CD14-positive monocyte (primary cell): ENCODE results near the gene PHLPP1. TPM values are rescaled to one million over a fixed set of nuclear protein-coding genes. Genes with fewer than 3 reads are reported as not detected.

Source experiments
- DNase-seq, 3 donors: peaks; one replicate each; pipeline ENCODE4 v3.0.0-alpha.2; 2011 to 2022
- H2AFZ ChIP-seq: 2 replicates; pipeline ENCODE4 v1.6.0; 2012; ENCODE audit warnings: mild to moderate bottlenecking, low read depth, low read length, inconsistent platforms; ENCODE audit not compliant: insufficient read depth, poor library complexity, severe bottlenecking
- H3K27ac ChIP-seq, 2 donors: 1 replicate in 1 of 2; 2 replicates in 1 of 2; pipeline ENCODE4 v1.5.1; 2012 to 2013; ENCODE audit warnings: low read length in 2 of 2, control low read depth in 1 of 2, inconsistent platforms in 1 of 2, low read depth in 1 of 2, mild to moderate bottlenecking in 1 of 2
- H3K27me3 ChIP-seq, 2 donors: one replicate each; pipeline versions ENCODE4 v1.6.0 to v1.6.1; 2011 to 2013; ENCODE audit warnings: low read length in 2 of 2; ENCODE audit not compliant: control insufficient read depth in 2 of 2, insufficient read depth in 2 of 2
- H3K36me3 ChIP-seq, 2 donors: replicated peaks in 1 of 2; 1 replicate in 1 of 2; 2 replicates in 1 of 2; pipeline versions ENCODE4 v1.5.1 to v1.6.1; 2012 to 2013; ENCODE audit warnings: low read length in 2 of 2, control low read depth in 1 of 2, inconsistent platforms in 1 of 2, mild to moderate bottlenecking in 1 of 2; ENCODE audit not compliant: insufficient read depth in 2 of 2, control insufficient read depth in 1 of 2
- H3K4me1 ChIP-seq, 2 donors: 1 replicate in 1 of 2; 2 replicates in 1 of 2; pipeline versions ENCODE4 v1.5.1 to v1.6.1; 2012 to 2013; ENCODE audit warnings: low read length in 2 of 2, control low read depth in 1 of 2, inconsistent platforms in 1 of 2, mild to moderate bottlenecking in 1 of 2, moderate library complexity in 1 of 2; ENCODE audit not compliant: insufficient read depth in 2 of 2, control insufficient read depth in 1 of 2
- H3K4me2 ChIP-seq: replicated peaks from 2 replicates; pipeline ENCODE3; 2012; ENCODE audit warnings: low read length, moderate library complexity, mild to moderate bottlenecking; ENCODE audit not compliant: poor library complexity, severe bottlenecking; ENCODE audit errors: extremely low read depth
- H3K4me3 ChIP-seq, 3 experiments: fragments of 200-600 bp in 1 of 3; sonication (generic) in 1 of 3; replicated peaks in 1 of 3; 1 replicate in 2 of 3; 2 replicates in 1 of 3; pipeline ENCODE4 v1.5.1; 2011 to 2013; ENCODE audit warnings: low read length in 3 of 3, mild to moderate bottlenecking in 3 of 3, control low read depth in 2 of 3, low read depth in 2 of 3, inconsistent platforms in 1 of 3, moderate library complexity in 1 of 3
- H3K79me2 ChIP-seq: 2 replicates; pipeline ENCODE4 v1.6.0; 2012; ENCODE audit warnings: mild to moderate bottlenecking, control low read depth, inconsistent platforms, low read length, moderate library complexity; ENCODE audit not compliant: insufficient read depth
- H3K9ac ChIP-seq: 2 replicates; pipeline ENCODE4 v1.6.0; 2017; ENCODE audit warnings: low read length, mild to moderate bottlenecking; ENCODE audit not compliant: insufficient read depth, poor library complexity, severe bottlenecking
- H3K9me3 ChIP-seq, 2 donors: replicated peaks in 1 of 2; 1 replicate in 1 of 2; 2 replicates in 1 of 2; pipeline versions ENCODE4 v1.5.1 to v1.6.1; 2012 to 2013; ENCODE audit warnings: low read length in 2 of 2, control low read depth in 1 of 2; ENCODE audit not compliant: control insufficient read depth in 1 of 2, insufficient read depth in 1 of 2
- H4K20me1 ChIP-seq: 2 replicates; pipeline ENCODE4 v1.6.0; 2012; ENCODE audit warnings: mild to moderate bottlenecking, low read length, control low read depth, moderate library complexity; ENCODE audit not compliant: insufficient read depth
- H3K27ac Mint-ChIP-seq, 7 donors: one replicate each; pipeline ENCODE4 v1.8.0; 2020; ENCODE audit warnings: mild to moderate bottlenecking in 7 of 7, mixed read lengths in 7 of 7, moderate library complexity in 6 of 7, inconsistent platforms in 2 of 7
- H3K27me3 Mint-ChIP-seq, 3 donors: one replicate each; pipeline ENCODE4 v1.8.0; 2021 to 2022; ENCODE audit warnings: low read depth in 3 of 3, mild to moderate bottlenecking in 3 of 3, mixed read lengths in 3 of 3, moderate library complexity in 3 of 3, inconsistent platforms in 1 of 3
- H3K36me3 Mint-ChIP-seq, 2 donors: one replicate each; pipeline ENCODE4 v1.8.0; 2020; ENCODE audit warnings: mixed read lengths in 2 of 2, inconsistent platforms in 1 of 2, mild to moderate bottlenecking in 1 of 2
- H3K4me1 Mint-ChIP-seq: one replicate; pipeline ENCODE4 v1.8.0; 2020; ENCODE audit warnings: mild to moderate bottlenecking, mixed read lengths
- H3K4me3 Mint-ChIP-seq, 2 donors: one replicate each; pipeline ENCODE4 v1.8.0; 2020; ENCODE audit warnings: mild to moderate bottlenecking in 2 of 2, mixed read lengths in 2 of 2, moderate library complexity in 1 of 2
- H3K9me3 Mint-ChIP-seq, 7 donors: one replicate each; pipeline ENCODE4 v1.8.0; 2020 to 2022; ENCODE audit warnings: mixed read lengths in 7 of 7, mild to moderate bottlenecking in 6 of 7, moderate library complexity in 6 of 7, inconsistent platforms in 2 of 7
- WGBS: methylation state at CpG from one replicate; pipeline ENCODE4 v1.1.5; 2013; ENCODE audit warnings: missing lambda C conversion rate; ENCODE audit not compliant: insufficient coverage; 5-methylcytosine and 5-hydroxymethylcytosine counted together
- intact Hi-C, 2 donors: fragments of 100-400 bp; cut with micrococcal nuclease; formaldehyde crosslinking; loops; one replicate each; pipeline versions ENCODE4 v1.15.0 to v1.15.1; 2023
- polyA plus RNA-seq, 3 donors: library from polyadenylated mRNA; depleted of rRNA in 1 of 3; unstranded in 2 of 3; stranded (reverse) in 1 of 3; fragments of 300-500 nt in 2 of 3; fragments of >200 nt in 1 of 3; fragmentation: Illumina TruSeq in 2 of 3; gene quantifications; 1 replicate in 2 of 3; 2 replicates in 1 of 3; pipeline ENCODE4 v1.2.3, GENCODE V29; 2012 to 2021
- TF ChIP-seq, protein P1 (sequence below): fragments of 200-600 bp; IDR thresholded peaks from one replicate; pipeline ENCODE4 v1.8.0; 2022; ENCODE audit warnings: antibody characterized with exemption, mild to moderate bottlenecking

PHLPP1 gene
- polyA plus RNA-seq, 3 donors, result 0.04 to 2.0 (median 0.55) TPM

DNA sequence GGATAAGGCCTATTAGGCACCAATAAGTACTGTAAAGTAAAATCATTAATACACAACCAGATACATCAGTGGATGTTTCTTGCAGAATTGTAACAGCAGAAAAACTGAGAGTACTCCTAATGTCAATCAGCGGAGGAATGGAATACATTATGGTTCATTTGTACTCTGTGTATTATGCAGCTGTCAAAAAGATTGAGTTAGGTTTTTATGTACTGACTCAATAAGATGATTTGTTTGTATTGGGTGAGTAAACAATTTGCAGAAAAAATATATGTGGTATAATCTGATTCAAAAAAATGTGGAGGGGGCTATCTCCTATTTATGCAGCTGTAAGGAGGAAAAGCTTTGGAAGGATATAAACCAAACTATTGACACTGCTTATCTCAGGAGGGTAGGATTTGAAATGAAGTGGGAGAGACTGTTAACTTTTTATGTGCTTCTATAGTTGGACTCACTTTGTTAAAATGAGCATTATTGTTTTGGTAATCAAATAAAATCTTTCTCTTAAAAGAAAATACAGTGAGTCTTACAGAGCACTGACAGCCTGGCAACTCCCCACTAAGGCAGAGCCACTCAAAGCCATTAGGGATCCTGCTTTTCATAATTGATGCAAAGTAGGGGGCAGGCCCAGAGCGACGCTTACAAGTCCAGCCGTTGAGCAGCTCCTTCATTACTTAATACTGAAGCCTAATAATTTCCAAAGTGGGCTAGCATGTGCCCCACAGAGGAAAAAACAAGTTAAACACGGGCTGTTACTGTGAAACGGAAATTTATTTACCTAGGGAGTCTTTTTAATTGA is 168.8 kb downstream of the PHLPP1 start:
- Histone ChIP-seq H3K9me3 (no peaks in the 10 kb centered on the region), H3K4me3 (no peak overlapping the region), H3K4me2 (no peak overlapping the region), H3K27ac (no peak overlapping the region), H3K4me1 (no peaks in the 10 kb centered on the region), H3K36me3 (no peaks in the 10 kb centered on the region), H3K9ac (no peak overlapping the region), H2AFZ (no peak overlapping the region), H4K20me1 (no peaks in the 10 kb centered on the region), H3K27me3 (no peaks in the 10 kb centered on the region), H3K79me2 (no peaks in the 10 kb centered on the region)
- intact Hi-C loops, result loop anchor here in 1 of 2 donors (10.0 kb wide), 1 partner anchor 61 kb away; no protein-coding TSS in a partner anchor
- peaks cover 0 to 1% (median 0%) of the 10 kb centered on the region in 3 donors for H3K27me3 Mint-ChIP-seq
- TF ChIP-seq, protein P1, sequence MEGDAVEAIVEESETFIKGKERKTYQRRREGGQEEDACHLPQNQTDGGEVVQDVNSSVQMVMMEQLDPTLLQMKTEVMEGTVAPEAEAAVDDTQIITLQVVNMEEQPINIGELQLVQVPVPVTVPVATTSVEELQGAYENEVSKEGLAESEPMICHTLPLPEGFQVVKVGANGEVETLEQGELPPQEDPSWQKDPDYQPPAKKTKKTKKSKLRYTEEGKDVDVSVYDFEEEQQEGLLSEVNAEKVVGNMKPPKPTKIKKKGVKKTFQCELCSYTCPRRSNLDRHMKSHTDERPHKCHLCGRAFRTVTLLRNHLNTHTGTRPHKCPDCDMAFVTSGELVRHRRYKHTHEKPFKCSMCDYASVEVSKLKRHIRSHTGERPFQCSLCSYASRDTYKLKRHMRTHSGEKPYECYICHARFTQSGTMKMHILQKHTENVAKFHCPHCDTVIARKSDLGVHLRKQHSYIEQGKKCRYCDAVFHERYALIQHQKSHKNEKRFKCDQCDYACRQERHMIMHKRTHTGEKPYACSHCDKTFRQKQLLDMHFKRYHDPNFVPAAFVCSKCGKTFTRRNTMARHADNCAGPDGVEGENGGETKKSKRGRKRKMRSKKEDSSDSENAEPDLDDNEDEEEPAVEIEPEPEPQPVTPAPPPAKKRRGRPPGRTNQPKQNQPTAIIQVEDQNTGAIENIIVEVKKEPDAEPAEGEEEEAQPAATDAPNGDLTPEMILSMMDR, result no peak
- H3K9me3 Mint-ChIP-seq, result no peaks in the 10 kb centered on the region
- H3K4me3 Mint-ChIP-seq, result no peak overlapping the region
- no peak overlapping the region for H3K27ac Mint-ChIP-seq
- H3K4me1 Mint-ChIP-seq, result peaks cover 3% of the 10 kb centered on the region
- 100% methylated on average over 1 of the region's 6 CpGs for WGBS
- H3K36me3 Mint-ChIP-seq, result peaks cover 0 to 2% of the 10 kb centered on the region in 2 donors
- DNase-seq, result no peak

DNA sequence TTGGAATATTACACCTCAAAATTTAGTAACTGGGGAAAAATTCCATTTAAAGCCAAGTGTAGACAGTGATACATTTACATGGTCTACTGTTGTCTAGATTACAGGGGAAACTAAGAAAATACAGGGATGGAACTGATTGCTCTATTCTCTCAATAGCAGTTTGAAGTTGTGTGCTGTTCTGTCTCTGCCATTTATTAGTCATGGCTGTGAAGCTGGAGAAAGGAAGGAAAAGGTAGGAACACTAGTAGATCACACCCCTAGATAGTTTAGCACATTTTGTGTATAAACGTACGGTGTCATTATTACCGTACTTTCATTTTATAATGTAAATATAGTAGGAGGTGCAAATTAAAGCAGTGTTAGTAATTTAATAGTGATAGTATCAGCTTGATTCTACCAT is 170.5 kb downstream of the PHLPP1 start:
- TF ChIP-seq, protein P1, result no peak

More for the DNA sequence above, 170.5 kb downstream of the PHLPP1 start:
- no peak overlapping the region for H3K4me2 ChIP-seq
- H2AFZ ChIP-seq, result no peak overlapping the region
- Mint-ChIP-seq H3K4me1 (peaks cover 3% of the 10 kb centered on the region), H3K9me3 (no peaks in the 10 kb centered on the region), H3K4me3 (no peak overlapping the region), H3K27me3 (no peaks in the 10 kb centered on the region), H3K36me3 (peaks cover 0 to 4% of the 10 kb centered on the region in 2 donors), H3K27ac (peak overlapping the region in 1 of 7 donors; percentile 16)
- no peaks in the 10 kb centered on the region for H3K36me3 ChIP-seq
- no peaks in the 10 kb centered on the region for H4K20me1 ChIP-seq
- WGBS, result no CpG with 5 or more reads among the region's 3 CpGs
- H3K27ac ChIP-seq, result no peak overlapping the region
- H3K27me3 ChIP-seq, result no peaks in the 10 kb centered on the region
- H3K79me2 ChIP-seq, result no peaks in the 10 kb centered on the region
- H3K4me3 ChIP-seq, result no peak overlapping the region
- no peak overlapping the region for H3K9ac ChIP-seq
- no peaks in the 10 kb centered on the region for H3K4me1 ChIP-seq
- no peak for DNase-seq
- H3K9me3 ChIP-seq, result no peaks in the 10 kb centered on the region
- intact Hi-C loops, result loop anchor here in 1 of 2 donors (10.0 kb wide), 1 partner anchor 59 kb away; no protein-coding TSS in a partner anchor
